HG03175 (cell line): Measurements from ENCODE around the gene SLIT1.
"Not testable (repeated sequence)": the region's sequence is repeated elsewhere in the genome, so short reads cannot be mapped to it uniquely, and the experiment has no call there.

Source experiments
- ATAC-seq: cut with Tn5 transposase; IDR thresholded peaks from one replicate; pipeline ENCODE4 v1.9.1; 2021; ENCODE audit warnings: mild to moderate bottlenecking, moderate library complexity; ENCODE audit not compliant: unreplicated experiment

SLIT1 gene

DNA sequence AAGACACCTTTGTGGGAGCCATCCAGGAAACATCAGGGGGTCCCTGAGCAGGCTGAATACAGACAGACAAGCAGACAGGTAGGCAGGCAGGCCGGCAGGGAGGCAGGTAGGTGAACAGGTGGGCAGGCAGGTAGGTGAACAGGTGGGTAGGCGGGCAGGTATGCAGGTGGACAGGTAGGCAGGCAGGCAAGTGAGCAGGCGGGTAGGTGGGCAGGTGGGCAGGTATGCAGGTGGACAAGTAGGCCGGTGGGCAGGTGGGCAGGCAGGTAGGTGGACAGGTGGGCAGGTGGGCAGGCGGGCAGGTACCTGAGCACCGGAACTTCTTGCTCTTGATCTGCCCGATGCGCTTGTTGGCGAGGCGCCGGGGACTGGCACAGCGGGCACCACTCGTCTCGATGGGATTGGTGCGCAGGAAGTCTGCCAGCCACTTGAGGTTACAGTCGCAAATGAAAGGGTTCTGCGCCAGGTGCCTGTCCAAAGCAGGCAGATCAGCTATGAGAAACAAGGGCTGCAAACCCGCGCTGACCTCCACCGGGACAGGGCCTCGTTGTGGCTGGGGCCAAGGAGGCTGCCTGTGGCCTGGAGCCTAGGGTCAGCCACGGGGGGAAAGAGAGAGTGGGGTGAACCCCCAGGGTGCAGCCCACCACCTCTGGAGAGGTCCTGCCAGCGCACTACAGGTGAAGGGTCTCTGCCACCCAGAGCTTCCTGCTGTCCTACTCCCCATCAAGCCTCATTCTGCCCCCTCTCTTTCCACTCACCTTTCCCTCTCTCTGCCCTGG is 136.9 kb downstream of the SLIT1 start:
- ATAC-seq: no peak

DNA sequence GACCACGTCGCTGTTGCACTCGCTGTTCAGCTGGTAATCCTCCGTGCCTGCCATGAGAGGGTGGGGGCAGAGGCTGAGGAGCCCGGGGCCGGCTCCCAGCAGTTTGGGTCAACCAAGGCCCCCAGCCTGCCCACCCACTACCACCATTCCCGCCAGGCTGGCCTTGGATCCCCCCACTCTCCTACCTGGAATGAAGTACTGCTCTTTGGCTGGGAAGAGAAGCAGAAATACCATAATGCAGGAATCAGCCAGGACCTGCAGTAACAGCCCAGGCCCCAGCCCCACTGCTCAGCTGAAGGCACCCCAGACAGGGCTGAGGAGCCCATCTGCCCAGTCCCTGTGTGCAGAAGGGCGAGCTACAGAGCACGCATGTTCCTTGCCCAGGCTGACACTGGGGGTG is 138.0 kb downstream of the SLIT1 start:
- ATAC-seq: no peak

DNA sequence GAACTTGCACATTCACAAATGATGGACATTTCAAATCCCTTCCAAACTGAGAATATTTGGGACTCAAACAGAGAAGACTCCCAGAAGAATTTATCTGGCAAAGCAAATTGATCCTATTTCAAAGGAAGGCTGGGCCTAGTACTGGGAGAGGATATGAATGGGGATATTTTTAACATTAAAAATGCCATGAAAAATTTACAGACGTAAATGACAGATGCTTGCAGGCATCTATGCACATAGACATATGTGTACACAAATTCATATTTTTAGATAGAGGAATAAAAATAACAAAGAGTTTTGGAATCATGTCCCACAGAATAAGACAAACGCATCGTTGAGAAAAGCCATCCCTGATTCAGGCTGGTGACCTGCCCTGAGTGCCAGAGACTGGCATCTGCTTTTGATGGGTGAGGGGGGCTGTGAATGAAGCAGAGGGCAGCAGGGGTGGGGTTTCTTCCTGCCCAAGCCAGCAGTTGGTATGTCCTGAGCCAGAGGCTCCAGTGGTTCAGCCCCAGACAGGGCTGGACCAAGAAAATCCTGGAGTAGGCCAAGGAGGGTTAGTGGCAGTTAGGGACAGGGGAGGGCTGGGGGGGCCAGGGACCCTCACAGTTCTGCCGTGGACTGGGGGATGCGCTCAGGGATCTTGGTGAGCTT is 138.5 kb downstream of the SLIT1 start:
- ATAC-seq: no peak

DNA sequence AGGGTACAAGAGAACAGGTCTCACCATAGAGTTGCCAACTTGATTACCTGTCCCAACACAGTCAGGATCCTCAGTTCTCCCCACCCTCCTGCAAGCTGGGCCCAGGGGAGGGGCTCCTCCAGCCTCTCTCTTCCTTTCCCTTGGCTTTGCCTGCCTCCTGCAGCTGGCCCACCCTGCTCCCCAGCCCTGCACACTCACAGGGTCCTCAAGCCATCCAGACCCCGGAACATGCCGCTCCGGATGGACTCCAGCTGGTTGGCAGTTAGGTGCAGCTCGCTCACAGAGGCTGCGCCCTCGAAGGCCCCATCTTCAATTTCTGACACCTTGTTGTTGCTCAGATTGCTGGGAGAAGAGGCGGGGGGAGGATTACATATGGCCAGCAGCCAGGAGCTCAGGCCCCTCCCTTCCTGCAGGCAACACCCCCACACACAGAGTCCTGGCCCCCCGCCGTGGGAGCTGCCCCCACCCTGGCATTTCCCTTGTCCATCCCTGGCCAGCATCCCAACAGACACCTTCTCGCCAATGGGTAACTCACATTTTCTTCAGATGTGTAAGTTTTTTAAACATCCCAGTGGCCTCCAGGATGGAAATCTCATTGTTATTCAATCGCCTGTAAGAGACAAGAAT is 139.2 kb downstream of the SLIT1 start:
- ATAC-seq: no peak

DNA sequence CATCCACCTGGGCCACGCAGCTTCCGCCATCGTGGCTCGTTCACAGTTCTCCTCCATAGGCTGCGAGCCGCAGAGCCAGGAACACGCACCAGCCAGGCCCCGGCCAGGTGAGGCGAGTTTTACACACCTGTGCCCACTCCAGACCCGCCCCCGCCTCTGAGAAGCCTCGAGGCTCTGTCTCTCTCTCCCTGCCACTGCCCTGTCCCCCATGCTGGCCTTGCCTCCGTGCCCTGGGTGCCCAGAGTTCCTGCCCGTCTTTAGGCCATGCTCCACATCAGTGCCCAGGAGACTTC is 142.2 kb downstream of the SLIT1 start:
- ATAC-seq: no peak

DNA sequence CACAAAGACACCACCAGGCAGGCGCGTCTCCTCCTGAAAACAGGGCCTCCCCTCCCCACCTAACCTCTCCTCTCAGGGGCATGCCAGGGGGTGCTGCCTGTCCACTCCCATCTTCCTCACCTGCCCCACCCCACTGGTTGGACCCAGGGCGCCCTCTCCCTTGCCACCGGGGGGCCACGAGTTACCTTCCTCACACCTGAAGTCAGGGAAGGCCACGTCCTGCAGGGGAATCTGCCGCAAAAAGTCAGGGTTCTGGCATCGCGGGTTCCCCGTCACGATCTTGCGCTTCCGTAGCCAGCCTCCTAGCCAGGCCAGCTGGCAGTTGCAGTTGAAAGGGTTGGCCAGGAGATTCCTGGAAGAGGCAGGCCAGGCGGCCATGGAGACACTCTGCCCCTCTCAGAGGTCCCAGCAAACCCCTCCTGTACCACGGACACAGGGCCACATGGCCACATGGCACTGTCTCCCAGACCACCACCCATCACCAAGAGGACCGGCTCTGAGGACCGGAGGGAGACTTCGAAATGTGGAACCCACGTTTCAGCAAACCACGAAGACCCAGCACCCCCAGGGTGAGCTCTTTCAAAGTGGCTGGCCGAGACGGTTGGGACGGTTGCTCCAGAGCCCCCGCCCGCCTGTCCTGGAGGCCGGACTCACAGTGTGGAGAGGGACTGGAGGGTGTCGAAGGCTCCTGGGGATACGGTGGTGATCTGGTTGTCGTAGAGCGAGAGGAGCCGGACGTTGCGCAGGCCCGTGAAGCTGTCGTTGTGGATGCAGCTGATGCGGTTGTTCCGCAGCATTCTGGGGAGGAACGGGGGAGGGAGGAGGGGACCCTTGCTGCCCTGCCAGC is 142.8 kb downstream of the SLIT1 start:
- ATAC-seq: no peak

DNA sequence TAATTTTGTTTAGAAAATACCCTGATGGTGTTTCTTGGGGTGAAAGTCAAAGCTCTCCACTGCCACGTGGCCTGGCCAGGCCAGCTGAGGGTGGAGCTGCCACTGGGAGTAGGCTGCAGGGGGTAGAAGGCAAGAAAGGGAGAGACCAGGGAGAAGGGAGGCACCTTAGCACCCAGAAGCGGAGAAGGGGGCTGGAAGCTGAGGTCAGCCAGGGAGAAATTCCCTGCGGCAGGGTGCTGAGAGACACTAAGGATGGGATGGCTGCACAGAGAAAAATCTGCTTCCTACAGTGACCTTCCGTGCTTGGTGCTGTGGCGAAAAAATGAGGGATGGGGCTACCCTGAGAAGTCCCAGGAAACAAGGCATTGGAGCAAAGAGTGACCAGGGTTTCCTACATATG is 143.7 kb downstream of the SLIT1 start:
- no peak for ATAC-seq

DNA sequence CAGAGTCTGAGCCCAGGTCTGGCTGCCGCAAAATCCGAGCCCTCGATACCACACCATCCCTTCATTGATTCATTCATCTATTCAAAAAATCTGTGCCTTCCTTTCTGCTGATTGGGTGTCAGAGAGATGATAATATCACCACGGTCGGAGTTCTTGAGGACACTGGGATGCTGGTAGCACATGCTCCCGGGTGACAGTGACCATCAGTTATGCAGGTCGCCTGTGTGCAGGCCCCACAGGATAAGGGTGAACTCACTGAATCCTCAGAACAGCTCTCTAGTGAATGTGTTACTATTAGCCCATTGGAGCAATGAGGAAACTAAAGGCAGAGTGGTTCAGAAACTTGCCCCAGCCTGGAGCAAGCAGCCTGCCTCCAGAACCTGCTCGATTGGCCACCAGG is 145.1 kb downstream of the SLIT1 start:
- no peak for ATAC-seq

DNA sequence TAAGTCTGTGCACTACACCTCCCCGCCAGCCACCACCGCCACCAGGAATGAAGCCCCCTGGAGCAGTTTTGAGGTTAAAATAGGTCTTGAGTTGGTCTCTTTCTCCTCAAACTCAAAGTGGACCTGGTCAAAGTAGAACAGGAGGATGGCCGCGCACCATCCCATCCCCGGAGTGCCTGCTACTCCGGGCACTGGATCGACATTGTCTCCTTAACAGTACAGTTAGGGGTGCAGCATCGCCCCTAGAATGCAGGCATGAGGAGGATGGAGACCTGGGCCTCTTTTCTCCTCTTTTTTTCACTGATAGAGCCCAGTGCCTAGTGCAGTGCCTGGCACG is 145.5 kb downstream of the SLIT1 start:
- no peak for ATAC-seq

DNA sequence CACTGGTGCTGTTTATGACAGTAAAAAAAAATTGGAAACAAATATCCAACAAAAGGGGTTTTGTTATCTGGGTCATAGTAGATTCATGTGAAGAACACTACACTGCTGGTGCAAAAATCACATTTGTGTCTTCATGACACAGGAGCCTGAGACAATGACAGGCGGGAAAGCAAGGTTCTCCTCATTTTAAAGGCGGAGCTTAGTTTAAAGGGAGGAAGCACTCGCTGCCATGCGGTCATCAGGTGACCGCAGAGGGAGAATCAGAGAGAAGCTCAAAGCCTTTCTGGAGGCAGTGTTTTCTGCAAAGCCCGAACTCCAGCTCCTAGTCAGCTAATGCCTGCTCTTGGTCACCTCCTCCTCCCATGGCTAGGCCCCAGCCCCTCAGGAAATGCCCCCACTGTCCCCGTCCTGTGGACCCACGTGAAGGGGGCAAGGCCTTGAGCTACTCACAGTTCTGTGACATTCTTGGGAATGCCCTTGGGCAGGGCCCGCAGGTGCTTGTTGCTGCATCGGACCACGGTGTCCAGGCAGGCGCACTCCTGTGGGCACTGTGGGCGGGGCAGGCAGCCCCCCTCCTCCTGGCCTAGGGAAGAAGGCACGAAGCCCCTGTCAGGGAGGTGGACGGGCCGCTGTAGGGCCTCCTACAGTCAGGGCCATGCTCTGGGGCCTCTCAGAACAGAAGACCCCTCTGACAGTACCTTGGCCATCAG is 146.1 kb downstream of the SLIT1 start:
- ATAC-seq: no peak

DNA sequence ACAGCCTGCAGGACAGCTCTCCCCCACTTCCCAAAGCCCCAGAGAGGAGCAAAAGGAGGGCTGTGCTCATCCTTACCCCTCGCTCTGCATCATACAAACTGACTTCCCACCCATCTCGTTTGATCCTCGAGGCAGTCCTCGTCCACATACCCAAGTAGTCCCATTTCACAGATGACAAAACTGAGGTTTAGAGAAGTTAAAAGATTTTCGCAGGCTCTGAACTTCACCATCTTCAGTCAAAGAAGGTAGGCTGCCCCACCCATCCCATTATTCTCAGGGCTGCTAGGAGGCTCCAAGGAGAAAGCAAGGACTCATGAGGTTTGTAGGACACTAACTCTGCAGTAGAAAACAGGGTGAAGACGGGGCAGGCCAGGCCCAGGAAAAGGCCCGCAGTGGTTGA is 147.1 kb downstream of the SLIT1 start:
- ATAC-seq: no peak

DNA sequence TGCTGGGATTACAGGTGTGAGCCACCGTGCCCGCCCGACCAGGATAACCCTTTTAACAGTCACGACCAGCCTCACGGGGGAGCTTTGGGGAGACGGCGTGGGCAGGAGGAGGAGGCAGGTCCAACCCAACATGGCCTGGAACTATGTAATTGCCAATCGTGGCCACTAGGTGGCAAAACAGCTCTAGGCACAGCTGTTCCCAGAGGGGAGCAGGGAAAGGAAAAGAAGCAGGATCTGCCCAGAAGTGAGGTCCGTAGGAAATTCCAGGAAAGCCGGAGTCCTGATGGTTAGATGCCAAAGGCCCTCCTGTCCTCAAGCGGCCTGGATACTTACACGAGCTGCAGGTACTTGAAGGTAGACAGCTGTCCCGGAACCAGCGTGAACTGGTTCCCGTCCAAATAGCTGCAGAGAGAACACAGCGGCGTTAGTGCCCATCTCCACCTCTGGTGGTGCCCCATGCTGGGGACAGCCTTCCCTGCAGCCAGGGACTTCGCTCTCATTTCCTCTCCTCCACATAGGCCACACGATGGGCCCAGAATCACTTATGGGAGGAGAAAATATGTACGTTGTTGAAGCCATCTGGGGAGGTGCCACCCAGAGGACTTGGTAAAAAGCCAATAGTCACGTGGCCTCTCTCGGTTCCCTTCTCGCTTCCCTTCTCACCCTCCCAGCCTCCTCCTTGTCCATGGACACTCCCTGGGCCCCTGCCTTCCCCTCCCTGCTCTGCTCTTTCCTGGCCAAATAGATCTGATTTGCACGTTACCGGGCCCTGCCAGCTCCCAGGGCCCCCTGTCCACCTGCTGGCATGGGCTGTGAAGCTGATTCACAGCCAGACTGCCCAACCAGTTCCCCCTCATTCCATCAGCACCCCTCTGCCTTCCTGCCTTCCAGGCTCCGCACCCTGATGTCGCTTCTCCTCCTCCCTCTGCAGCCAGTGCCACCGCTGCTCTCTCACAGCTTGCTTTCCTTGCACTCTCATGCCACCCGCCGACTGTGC is 148.1 kb downstream of the SLIT1 start:
- peak; percentile 77 for ATAC-seq

DNA sequence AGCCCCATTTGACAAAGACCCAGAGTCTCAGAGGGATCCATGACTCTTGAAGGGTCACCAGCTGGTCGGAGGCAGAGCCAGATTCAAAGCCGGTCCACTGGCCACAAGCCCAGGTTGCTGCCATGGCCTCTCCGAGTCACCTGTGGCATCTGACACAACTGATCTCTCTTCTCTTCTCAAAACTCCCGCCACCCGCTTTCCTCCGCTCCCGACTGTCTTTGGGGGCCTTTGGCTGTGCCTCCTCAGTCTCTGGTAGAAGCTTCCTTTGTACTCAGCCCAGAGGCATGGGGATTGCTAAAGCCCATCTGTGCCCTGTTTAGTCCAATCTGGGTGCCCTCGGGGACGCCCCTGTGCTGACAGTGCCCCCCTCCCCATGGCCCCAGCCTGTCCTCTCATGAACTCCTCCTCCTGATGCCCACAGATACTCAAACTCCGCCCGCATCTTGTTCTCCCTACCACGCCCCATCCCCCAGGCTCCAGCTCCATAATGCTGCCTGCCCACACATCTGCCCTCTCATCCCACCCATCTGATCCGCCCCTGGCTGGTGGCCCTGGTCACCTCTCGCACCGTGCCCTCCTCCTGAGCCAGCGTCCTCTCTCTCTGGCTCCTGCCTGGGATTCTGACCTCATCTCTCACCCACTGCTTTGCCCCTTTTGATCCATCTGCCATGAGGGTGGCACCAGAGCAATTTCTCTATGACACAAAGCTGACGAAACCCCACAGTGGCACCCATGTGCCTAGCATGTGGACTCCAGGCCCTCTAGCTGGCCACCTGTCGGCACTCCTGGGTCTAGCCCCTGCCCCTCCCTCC is 150.6 kb downstream of the SLIT1 start:
- ATAC-seq: no peak

DNA sequence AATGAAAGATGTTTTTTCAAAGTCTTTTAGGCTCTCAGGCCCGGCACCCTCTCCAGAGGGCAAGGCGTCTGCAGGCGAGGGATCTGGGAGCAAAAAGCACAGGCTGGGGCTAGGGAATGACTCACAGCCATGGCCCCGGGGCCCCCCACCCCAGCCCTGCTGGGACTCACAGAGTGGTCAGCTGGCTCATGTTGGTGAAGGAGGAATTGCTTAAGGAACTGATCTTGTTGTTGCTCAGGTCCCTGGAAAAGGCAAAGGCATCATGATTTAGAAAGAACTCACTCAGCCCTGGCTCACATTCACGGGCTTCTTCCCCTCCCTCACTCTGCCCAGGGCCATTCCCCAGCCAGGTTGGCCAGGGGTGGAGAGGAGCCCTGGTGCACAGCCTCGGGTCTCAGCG is 151.5 kb downstream of the SLIT1 start:
- ATAC-seq: no peak

DNA sequence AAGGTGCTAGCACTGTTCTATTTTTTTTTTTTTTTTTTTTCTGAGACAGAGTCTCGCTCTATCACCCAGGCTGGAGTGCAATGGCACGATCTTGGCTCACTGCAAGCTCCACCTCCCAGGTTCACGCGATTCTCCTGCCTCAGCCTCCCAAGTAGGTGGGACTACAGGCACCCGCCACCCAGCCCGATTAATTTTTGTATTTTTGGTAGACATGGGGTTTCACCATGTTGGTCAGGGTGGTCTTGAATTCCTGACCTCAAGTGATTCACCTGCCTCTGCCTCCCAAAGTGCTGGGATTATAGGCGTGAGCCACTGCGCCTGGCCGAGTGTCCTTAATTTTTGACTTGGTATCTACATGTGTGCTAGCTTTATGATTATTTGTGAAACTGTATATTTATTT is 151.9 kb downstream of the SLIT1 start:
- not testable (repeated sequence) for ATAC-seq

DNA sequence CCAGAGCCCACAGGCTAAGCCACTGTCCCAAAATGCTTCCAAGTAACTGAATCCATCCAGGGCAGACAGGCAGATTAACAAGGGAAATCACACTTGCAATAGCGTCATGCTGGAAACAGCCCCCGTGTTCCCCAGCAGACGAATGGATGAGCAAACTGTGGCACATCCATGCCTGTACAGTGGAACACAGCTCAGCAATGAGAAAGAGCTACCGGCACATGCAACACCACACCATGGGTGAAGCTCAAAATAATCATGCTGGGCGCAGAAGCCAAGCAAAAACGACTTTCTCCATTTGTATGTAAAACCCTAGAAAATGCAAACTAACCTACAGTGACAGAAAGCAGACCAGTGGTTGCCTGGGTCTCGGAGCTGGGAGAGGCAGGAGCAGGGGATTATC is 153.1 kb downstream of the SLIT1 start:
- no peak for ATAC-seq

DNA sequence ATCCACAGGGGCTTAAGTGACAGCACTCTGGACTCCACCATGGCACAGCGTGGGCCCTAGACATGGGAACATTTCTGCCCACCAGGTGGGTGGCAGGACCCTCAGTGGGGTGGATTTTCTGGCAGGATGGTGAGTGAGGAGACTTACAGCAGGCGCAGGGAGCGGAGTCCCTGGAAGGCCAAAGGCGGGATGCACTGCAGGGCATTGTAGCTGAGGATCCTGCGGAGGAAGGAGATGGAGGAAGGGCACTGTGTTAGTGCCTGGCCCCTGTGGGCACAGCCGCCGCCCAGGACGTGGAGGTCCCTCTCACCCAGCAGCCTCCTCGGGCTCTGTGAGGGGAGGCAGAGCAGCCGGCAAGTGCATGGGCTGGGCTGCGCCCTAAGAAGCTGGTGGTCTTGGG is 154.3 kb downstream of the SLIT1 start:
- no peak for ATAC-seq

DNA sequence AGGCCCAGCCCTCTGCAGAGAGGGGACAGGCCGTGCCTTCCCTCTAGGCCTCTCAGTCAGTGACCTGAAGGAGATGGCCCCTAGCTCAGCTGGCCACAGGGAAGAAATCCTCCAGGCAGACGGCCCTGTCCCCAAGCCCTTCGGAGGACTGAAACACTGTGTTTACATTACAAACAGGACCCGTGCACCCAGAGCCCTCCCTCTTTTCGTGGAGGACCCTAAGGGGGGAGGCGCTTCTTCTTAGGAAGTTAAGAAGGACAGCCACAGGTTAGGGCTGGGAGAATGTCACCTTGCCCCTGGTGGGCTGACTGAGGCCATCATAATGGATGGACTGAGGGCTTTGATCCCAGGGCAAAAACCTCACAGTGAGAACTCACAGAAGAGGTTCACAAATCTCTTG is 154.9 kb downstream of the SLIT1 start:
- no peak for ATAC-seq

DNA sequence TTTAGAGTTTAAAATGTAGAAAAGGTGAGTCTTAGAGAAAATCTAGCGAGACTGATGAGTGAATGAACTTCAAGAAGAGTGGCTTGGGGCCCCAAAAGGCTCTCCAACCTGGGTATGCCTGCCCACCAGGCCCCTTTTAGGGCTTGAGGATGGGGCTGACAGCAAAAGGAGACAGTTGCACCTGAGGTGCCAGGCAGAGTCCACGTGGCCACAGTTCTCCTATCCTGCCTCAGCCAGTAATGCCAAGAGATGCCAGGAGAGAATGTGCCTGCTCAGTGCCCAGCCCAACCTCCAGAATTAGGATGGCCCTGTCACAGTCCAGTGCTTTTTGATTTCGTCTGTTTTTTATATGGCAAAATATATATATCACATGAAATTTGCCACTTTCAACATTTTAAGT is 156.5 kb downstream of the SLIT1 start:
- ATAC-seq: no peak
